Central memory CD8-positive, alpha-beta T cell (primary cell): Measurements from ENCODE around the gene RNU6-9.

ENCODE experiments used
- ATAC-seq: fragments of 150-1000 bp; cut with Tn5 transposase; replicated peaks from 2 replicates; pipeline ENCODE4 v1.10.0; 2022; ENCODE audit warnings: mild to moderate bottlenecking, moderate FRiP score, moderate number of reproducible peaks; ENCODE audit not compliant: poor library complexity, severe bottlenecking; ENCODE audit errors: extremely low read depth
- DNase-seq, 2 donors: peaks; one replicate each; pipeline ENCODE4 v3.0.0; 2021; ENCODE audit warnings: low spot score in 2 of 2
- H3K27ac Mint-ChIP-seq: one replicate; pipeline ENCODE4 v1.8.0; 2022; ENCODE audit warnings: low read depth, mild to moderate bottlenecking, moderate library complexity, mixed read lengths
- H3K27me3 Mint-ChIP-seq: one replicate; pipeline ENCODE4 v1.8.0; 2022; ENCODE audit warnings: mixed read lengths
- H3K36me3 Mint-ChIP-seq: one replicate; pipeline ENCODE4 v1.8.0; 2022; ENCODE audit warnings: mild to moderate bottlenecking, moderate library complexity, mixed read lengths; ENCODE audit not compliant: insufficient read depth
- H3K4me1 Mint-ChIP-seq: one replicate; pipeline ENCODE4 v1.8.0; 2022; ENCODE audit warnings: mixed read lengths
- H3K4me3 Mint-ChIP-seq: one replicate; pipeline ENCODE4 v1.8.0; 2022; ENCODE audit warnings: mild to moderate bottlenecking, moderate library complexity, mixed read lengths
- H3K9me3 Mint-ChIP-seq: one replicate; pipeline ENCODE4 v1.8.0; 2022; ENCODE audit warnings: mixed read lengths

The RNU6-9 gene

GRCh38 chr19:913080-913748 lies 19.9 kb downstream of the RNU6-9 start, which contains the start of gene R3HDM4:
Gene R3HDM4, minus strand, starts transcription at chr19:913219. Its CDS starts 62 bp downstream, at chr19:913157.
- Mint-ChIP-seq H3K36me3 (peaks cover 34% of the 10 kb centered on the region), H3K9me3 (no peaks in the 10 kb centered on the region), H3K4me1 (peaks cover 17% of the 10 kb centered on the region), H3K27me3 (no peaks in the 10 kb centered on the region), H3K27ac (peak within 1 kb of the TSS; percentile 70), H3K4me3 (peak within 1 kb of the TSS; percentile 79)
- peak; percentile 42 for ATAC-seq
- DNase-seq, result peak; percentile 64 to 72

- peaks cover 10% of the 10 kb centered on the region for H3K4me1 Mint-ChIP-seq
- H3K36me3 Mint-ChIP-seq, result peaks cover 22% of the 10 kb centered on the region
- no peak for ATAC-seq
- DNase-seq, result no peak
- H3K27ac Mint-ChIP-seq, result no peak overlapping the region
- H3K4me3 Mint-ChIP-seq, result peak overlapping the region; percentile 11
- no peaks in the 10 kb centered on the region for H3K27me3 Mint-ChIP-seq
- H3K9me3 Mint-ChIP-seq, result no peaks in the 10 kb centered on the region
These were observed 23.5 kb downstream of the RNU6-9 start for GRCh38 chr19:916645-917322.

GRCh38 chr19:917323-918151 lies 24.3 kb downstream of the RNU6-9 start, which contains the start of gene KISS1R:
Gene KISS1R, plus strand, starts transcription at chr19:917333. Its CDS starts 170 bp downstream, at chr19:917503.
- Mint-ChIP-seq H3K27ac (no peak within 1 kb of the TSS), H3K4me3 (peak within 1 kb of the TSS; percentile 64), H3K4me1 (peaks cover 10% of the 10 kb centered on the region), H3K36me3 (peaks cover 20% of the 10 kb centered on the region), H3K27me3 (no peaks in the 10 kb centered on the region), H3K9me3 (no peaks in the 10 kb centered on the region)
- no peak for DNase-seq
- ATAC-seq, result no peak

- DNase-seq, result no peak
- Mint-ChIP-seq H3K27me3 (no peaks in the 10 kb centered on the region), H3K36me3 (peaks cover 17% of the 10 kb centered on the region), H3K27ac (no peak overlapping the region), H3K9me3 (no peaks in the 10 kb centered on the region), H3K4me3 (peak overlapping the region; percentile 64), H3K4me1 (peaks cover 10% of the 10 kb centered on the region)
- ATAC-seq, result no peak
These were observed 24.8 kb downstream of the RNU6-9 start for GRCh38 chr19:918152-918437.

GRCh38 chr19:918481-919198 lies 25.4 kb downstream of the RNU6-9 start:
- H3K27ac Mint-ChIP-seq, result no peak overlapping the region
- H3K4me3 Mint-ChIP-seq, result peak overlapping the region; percentile 76
- ATAC-seq, result no peak
- H3K9me3 Mint-ChIP-seq, result no peaks in the 10 kb centered on the region
- peaks cover 10% of the 10 kb centered on the region for H3K4me1 Mint-ChIP-seq
- H3K36me3 Mint-ChIP-seq, result peaks cover 16% of the 10 kb centered on the region
- no peak for DNase-seq
- H3K27me3 Mint-ChIP-seq, result no peaks in the 10 kb centered on the region

GRCh38 chr19:919199-920050 lies 26.1 kb downstream of the RNU6-9 start:
- ATAC-seq, result peak; percentile 38
- H3K36me3 Mint-ChIP-seq, result peaks cover 13% of the 10 kb centered on the region
- H3K27ac Mint-ChIP-seq, result no peak overlapping the region
- DNase-seq, result no peak
- H3K27me3 Mint-ChIP-seq, result no peaks in the 10 kb centered on the region
- H3K4me1 Mint-ChIP-seq, result peaks cover 10% of the 10 kb centered on the region
- peak overlapping the region; percentile 76 for H3K4me3 Mint-ChIP-seq
- H3K9me3 Mint-ChIP-seq, result no peaks in the 10 kb centered on the region

GRCh38 chr19:920051-920864 lies 27.0 kb downstream of the RNU6-9 start:
- Mint-ChIP-seq H3K27ac (peak overlapping the region; percentile 82), H3K9me3 (no peaks in the 10 kb centered on the region), H3K36me3 (peaks cover 13% of the 10 kb centered on the region), H3K4me1 (peaks cover 10% of the 10 kb centered on the region), H3K27me3 (no peaks in the 10 kb centered on the region), H3K4me3 (peak overlapping the region; percentile 76)
- DNase-seq (peak; percentile 47 to 49), ATAC-seq (peak; percentile 37)

GRCh38 chr19:924553-925086 lies 31.3 kb downstream of the RNU6-9 start:
- Mint-ChIP-seq H3K9me3 (no peaks in the 10 kb centered on the region), H3K27me3 (no peaks in the 10 kb centered on the region), H3K4me3 (peak overlapping the region; percentile 80), H3K27ac (peak overlapping the region; percentile 35), H3K4me1 (peaks cover 10% of the 10 kb centered on the region), H3K36me3 (peaks cover 5% of the 10 kb centered on the region)
- ATAC-seq, result no peak
- DNase-seq, result no peak

- Mint-ChIP-seq H3K4me1 (peaks cover 10% of the 10 kb centered on the region), H3K36me3 (peaks cover 7% of the 10 kb centered on the region), H3K27me3 (no peaks in the 10 kb centered on the region), H3K27ac (no peak overlapping the region), H3K9me3 (no peaks in the 10 kb centered on the region), H3K4me3 (peak overlapping the region; percentile 80)
- ATAC-seq (peak; percentile 52), DNase-seq (no peak)
These were observed 31.8 kb downstream of the RNU6-9 start for GRCh38 chr19:925087-925525.

- H3K27me3 Mint-ChIP-seq, result no peaks in the 10 kb centered on the region
These were observed 32.4 kb downstream of the RNU6-9 start, which contains the start of gene ARID3A for GRCh38 chr19:925526-926322. Gene ARID3A, plus strand, starts transcription at chr19:926035. Its CDS starts 3,494 bp downstream, at chr19:929529.

More at GRCh38 chr19:925526-926322, 32.4 kb downstream of the RNU6-9 start, which contains the start of gene ARID3A:
- Mint-ChIP-seq H3K4me1 (peaks cover 9% of the 10 kb centered on the region), H3K36me3 (peaks cover 6% of the 10 kb centered on the region), H3K27ac (peak within 1 kb of the TSS; percentile 59), H3K4me3 (peak within 1 kb of the TSS; percentile 80), H3K9me3 (no peaks in the 10 kb centered on the region)
- ATAC-seq (peak; percentile 66), DNase-seq (peak; percentile 65 to 67)
